SK-N-SH treated with all-trans-retinoic acid at 6 μM for 48 hours (cell line): ENCODE data around the gene HELZ.

Experiments
- ATAC-seq: fragments of 200-7000 bp; cut with Tn5 transposase; 3 replicates; pipeline ENCODE4 v1.9.1; 2020; ENCODE audit warnings: mild to moderate bottlenecking, moderate library complexity
- ARNTL ChIP-seq: fragments of 450-650 bp; formaldehyde crosslinking; IDR thresholded peaks from 2 replicates; pipeline ENCODE4 v1.5.0; 2020; ENCODE audit warnings: low read depth, mild to moderate bottlenecking, moderate library complexity, borderline replicate concordance
- BACH2 ChIP-seq: fragments of 250-450 bp; sonication (Bioruptor Pico); IDR thresholded peaks from 2 replicates; pipeline ENCODE4 v1.9.0; 2021; ENCODE audit warnings: mild to moderate bottlenecking, borderline replicate concordance
- ESRRG ChIP-seq: fragments of 250-450 bp; sonication (Bioruptor Pico); IDR thresholded peaks from 2 replicates; pipeline ENCODE4 v1.6.1; 2021; ENCODE audit warnings: mild to moderate bottlenecking
- GLIS3 ChIP-seq: fragments of 250-450 bp; sonication (Bioruptor Pico); IDR thresholded peaks from 2 replicates; pipeline ENCODE4 v1.5.0; 2020; ENCODE audit warnings: mild to moderate bottlenecking, moderate library complexity
- ISL1 ChIP-seq: fragments of 250-450 bp; sonication (Bioruptor Pico); IDR thresholded peaks from 2 replicates; pipeline ENCODE4 v2.1.2; 2022; ENCODE audit warnings: mild to moderate bottlenecking, moderate library complexity
- OSR1 ChIP-seq: fragments of 250-450 bp; sonication (Bioruptor Pico); IDR thresholded peaks from 2 replicates; pipeline ENCODE4 v1.8.0; 2022; ENCODE audit warnings: moderate library complexity, mild to moderate bottlenecking, inconsistent platforms
- PATZ1 ChIP-seq: fragments of 250-450 bp; sonication (Bioruptor Pico); IDR thresholded peaks from 2 replicates; pipeline ENCODE4 v1.8.0; 2020; ENCODE audit warnings: mild to moderate bottlenecking, moderate library complexity, borderline replicate concordance
- POU6F1 ChIP-seq: fragments of 250-450 bp; sonication (Bioruptor Pico); IDR thresholded peaks from 2 replicates; pipeline ENCODE4 v1.8.0; 2021; ENCODE audit warnings: low read depth, mild to moderate bottlenecking, moderate library complexity, borderline replicate concordance
- RARB ChIP-seq: fragments of 250-450 bp; sonication (Bioruptor Pico); IDR thresholded peaks from 2 replicates; pipeline ENCODE4 v1.8.0; 2021; ENCODE audit warnings: mild to moderate bottlenecking, moderate library complexity
- SNAI2 ChIP-seq: fragments of 250-450 bp; sonication (Bioruptor Pico); IDR thresholded peaks from 2 replicates; pipeline ENCODE4 v1.5.0; 2020; ENCODE audit warnings: mild to moderate bottlenecking, moderate library complexity
- TCF4 ChIP-seq: fragments of 250-450 bp; sonication (Bioruptor Pico); IDR thresholded peaks from 2 replicates; pipeline ENCODE4 v1.8.0; 2021; ENCODE audit warnings: mild to moderate bottlenecking, moderate library complexity, borderline replicate concordance
- TOX ChIP-seq: fragments of 250-450 bp; sonication (Bioruptor Pico); IDR thresholded peaks from 2 replicates; pipeline ENCODE4 v1.8.0; 2021; ENCODE audit warnings: mild to moderate bottlenecking, moderate library complexity, borderline replicate concordance
- TSHZ2 ChIP-seq: fragments of 250-450 bp; sonication (Bioruptor Pico); IDR thresholded peaks from 2 replicates; pipeline ENCODE4 v1.5.0; 2020; ENCODE audit warnings: mild to moderate bottlenecking, moderate library complexity
- ZC3H10 ChIP-seq: fragments of 250-450 bp; sonication (Bioruptor Pico); IDR thresholded peaks from 2 replicates; pipeline ENCODE4 v1.5.1; 2021; ENCODE audit warnings: mild to moderate bottlenecking, moderate library complexity
- ZFP30 ChIP-seq: fragments of 450-650 bp; formaldehyde crosslinking; IDR thresholded peaks from 2 replicates; pipeline ENCODE4 v1.5.0; 2022; ENCODE audit warnings: mild to moderate bottlenecking, moderate library complexity
- ZNF565 ChIP-seq: fragments of 450-650 bp; formaldehyde crosslinking; conservative IDR thresholded peaks from 2 replicates; pipeline ENCODE4 v1.5.0; 2020; ENCODE audit warnings: low read depth, mild to moderate bottlenecking, moderate library complexity
- ZNF70 ChIP-seq: fragments of 450-650 bp; formaldehyde crosslinking; IDR thresholded peaks from 2 replicates; pipeline ENCODE4 v1.5.0; 2020; ENCODE audit warnings: mild to moderate bottlenecking, moderate library complexity
- ZNF8 ChIP-seq: fragments of 450-650 bp; formaldehyde crosslinking; IDR thresholded peaks from 2 replicates; pipeline ENCODE4 v1.5.0; 2020; ENCODE audit warnings: mild to moderate bottlenecking, moderate library complexity
- TF ChIP-seq, protein P1 (sequence below): fragments of 250-450 bp; sonication (Bioruptor Pico); IDR thresholded peaks from 2 replicates; pipeline ENCODE4 v1.5.1; 2021; ENCODE audit warnings: mild to moderate bottlenecking, moderate library complexity

HELZ gene

DNA sequence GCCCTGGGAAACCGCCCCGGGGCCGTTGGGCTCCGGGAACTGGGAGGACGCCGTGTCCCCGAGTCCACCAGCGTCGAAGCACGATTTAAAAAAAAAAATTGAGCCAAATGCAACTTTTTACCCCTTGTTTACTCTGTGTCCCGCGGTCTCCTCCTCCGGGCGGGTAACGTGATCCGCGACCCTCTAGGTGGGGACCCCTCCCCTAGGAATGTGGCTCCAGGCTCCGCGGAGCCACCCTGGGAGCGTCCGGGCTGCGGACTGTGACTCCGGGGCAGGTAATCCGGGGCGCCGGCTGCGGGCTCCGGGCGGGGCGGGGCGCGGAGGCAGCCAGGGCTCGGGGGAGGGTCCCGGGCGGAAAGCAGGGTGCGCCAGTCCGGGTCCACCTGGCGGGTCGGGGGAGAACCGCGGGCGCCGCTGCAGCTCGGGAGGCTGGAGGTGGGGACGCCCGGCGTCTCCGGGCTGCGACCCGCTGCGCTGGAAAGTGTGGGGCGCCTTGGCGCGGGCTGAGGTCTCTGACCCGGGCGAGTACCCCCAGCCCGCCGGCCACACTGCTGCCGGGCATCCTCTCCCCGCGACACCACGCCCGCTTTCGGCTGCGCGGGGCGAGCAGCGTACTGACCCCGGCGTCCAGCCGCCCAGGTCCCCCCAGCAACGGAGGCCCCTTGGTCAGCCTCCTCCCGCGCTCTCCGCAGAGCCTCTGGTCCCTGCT is 852 bp upstream of the HELZ start:
- ATAC-seq = peak; percentile 61
- TF ChIP-seq ZNF8 (CRISPR knock-in tag) = no peak
- no peak for TF ChIP-seq BACH2 (CRISPR knock-in tag)
- no peak for TF ChIP-seq ARNTL (CRISPR knock-in tag)
- TF ChIP-seq, protein P1, sequence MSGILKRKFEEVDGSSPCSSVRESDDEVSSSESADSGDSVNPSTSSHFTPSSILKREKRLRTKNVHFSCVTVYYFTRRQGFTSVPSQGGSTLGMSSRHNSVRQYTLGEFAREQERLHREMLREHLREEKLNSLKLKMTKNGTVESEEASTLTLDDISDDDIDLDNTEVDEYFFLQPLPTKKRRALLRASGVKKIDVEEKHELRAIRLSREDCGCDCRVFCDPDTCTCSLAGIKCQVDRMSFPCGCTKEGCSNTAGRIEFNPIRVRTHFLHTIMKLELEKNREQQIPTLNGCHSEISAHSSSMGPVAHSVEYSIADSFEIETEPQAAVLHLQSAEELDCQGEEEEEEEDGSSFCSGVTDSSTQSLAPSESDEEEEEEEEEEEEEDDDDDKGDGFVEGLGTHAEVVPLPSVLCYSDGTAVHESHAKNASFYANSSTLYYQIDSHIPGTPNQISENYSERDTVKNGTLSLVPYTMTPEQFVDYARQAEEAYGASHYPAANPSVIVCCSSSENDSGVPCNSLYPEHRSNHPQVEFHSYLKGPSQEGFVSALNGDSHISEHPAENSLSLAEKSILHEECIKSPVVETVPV = no peak
- TF ChIP-seq TOX (CRISPR knock-in tag) = no peak
- no peak for TF ChIP-seq ISL1
- no peak for TF ChIP-seq ZNF565 (CRISPR knock-in tag)
- TF ChIP-seq RARB = no peak
- no peak for TF ChIP-seq ZC3H10 (CRISPR knock-in tag)
- no peak for TF ChIP-seq OSR1 (CRISPR knock-in tag)
- TF ChIP-seq POU6F1 (CRISPR knock-in tag) = no peak
- TF ChIP-seq GLIS3 = no peak
- no peak for TF ChIP-seq SNAI2 (CRISPR knock-in tag)
- TF ChIP-seq ZFP30 = no peak
- no peak for TF ChIP-seq ESRRG (CRISPR knock-in tag)
- no peak for TF ChIP-seq TCF4
- TF ChIP-seq PATZ1 (CRISPR knock-in tag) = no peak

DNA sequence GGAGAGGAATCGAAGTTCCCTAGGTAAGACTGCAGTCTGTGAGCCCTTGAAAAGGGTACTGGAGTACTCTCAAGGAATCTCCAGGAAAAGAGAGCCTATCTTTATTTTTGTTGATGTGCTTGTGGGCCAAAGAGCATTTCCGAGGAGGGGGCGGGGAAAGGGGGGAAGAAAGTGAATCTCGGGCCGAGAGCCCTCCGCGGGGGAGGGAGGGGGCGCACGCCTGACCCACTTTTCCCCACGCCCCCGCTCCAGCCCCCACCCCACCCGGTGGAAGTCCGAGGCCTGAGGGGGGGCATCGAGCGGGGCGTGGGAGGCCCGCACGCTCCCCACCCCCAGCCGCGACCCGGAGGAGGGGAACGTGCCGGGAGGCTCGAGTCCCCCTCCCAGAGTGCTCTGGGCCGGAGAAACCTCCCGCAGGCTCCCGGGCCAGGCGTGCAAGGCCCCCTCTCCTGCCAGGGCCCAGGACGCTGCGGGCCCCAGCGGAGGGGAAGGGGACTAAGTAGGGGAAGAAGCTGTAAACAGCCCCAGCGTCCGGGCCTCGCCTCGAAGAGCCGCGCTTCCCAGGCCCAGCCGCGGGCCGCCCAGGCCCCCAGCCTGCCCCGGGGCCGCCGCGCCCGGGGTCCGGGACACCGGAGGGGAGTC is 444 bp downstream of the HELZ start:
- no peak for TF ChIP-seq TCF4
- ATAC-seq = peak; percentile 48

DNA sequence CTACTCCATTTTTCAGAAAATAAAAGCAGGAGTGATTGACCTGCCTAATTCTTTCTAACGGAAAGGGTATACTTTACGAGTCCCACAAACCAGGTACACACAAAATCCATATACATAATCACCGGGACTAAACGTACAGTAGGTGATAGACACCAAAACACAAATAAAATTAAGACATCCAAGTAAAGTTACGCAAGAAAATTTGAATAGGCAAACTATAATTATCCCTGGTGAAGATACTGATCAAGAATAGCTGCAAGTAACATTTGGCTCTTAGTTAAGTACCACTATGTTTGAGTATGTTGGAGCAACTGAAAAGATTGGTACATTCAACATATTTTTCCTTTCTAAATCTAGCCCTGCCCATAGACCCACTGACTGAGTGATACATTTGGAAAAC is 1.7 kb downstream of the HELZ start:
- TF ChIP-seq TSHZ2 (CRISPR knock-in tag) (no peak), TOX (CRISPR knock-in tag) (no peak), ESRRG (CRISPR knock-in tag) (no peak), ARNTL (CRISPR knock-in tag) (no peak), POU6F1 (CRISPR knock-in tag) (no peak), TCF4 (no peak), ZNF8 (CRISPR knock-in tag) (no peak), BACH2 (CRISPR knock-in tag) (no peak), ZNF70 (no peak), ZNF565 (CRISPR knock-in tag) (no peak), ZC3H10 (CRISPR knock-in tag) (no peak), RARB (no peak)
- ATAC-seq = no peak
